Right atrium auricular region (tissue), 2 donors: ENCODE results near the gene NEDD8. TPM values are rescaled to one million over a fixed set of nuclear protein-coding genes. Genes with fewer than 3 reads are reported as not detected.

Experiments
- DNase-seq: peaks from one replicate; pipeline ENCODE4 v3.0.0-alpha.2; 2019; ENCODE audit warnings: low spot score
- H3K27ac ChIP-seq, 2 donors: fragments of 200-600 bp; sonication (generic); 1 replicate in 1 of 2; 2 replicates in 1 of 2; pipeline ENCODE4 v1.5.1; 2016 to 2019
- H3K27me3 ChIP-seq, 2 donors: fragments of 200-600 bp; sonication (generic); one replicate each; pipeline versions ENCODE4 v1.5.1 to v1.6.0; 2017 to 2019
- H3K36me3 ChIP-seq: fragments of 200-600 bp; sonication (generic); one replicate; pipeline ENCODE4 v1.5.1; 2016
- H3K4me1 ChIP-seq, 2 donors: fragments of 200-600 bp; sonication (generic); one replicate each; pipeline versions ENCODE4 v1.5.1 to v1.6.0; 2017 to 2019
- H3K4me3 ChIP-seq, 2 donors: fragments of 200-600 bp; sonication (generic); 1 replicate in 1 of 2; 2 replicates in 1 of 2; pipeline ENCODE4 v1.5.1; 2017 to 2019; ENCODE audit warnings: mild to moderate bottlenecking in 1 of 2, moderate library complexity in 1 of 2
- H3K9me3 ChIP-seq, 2 donors: fragments of 200-600 bp; sonication (generic); one replicate each; pipeline ENCODE4 v1.5.1; 2019
- total RNA-seq, 2 donors: library from RNA; depleted of rRNA; stranded (reverse); fragments of >200 nt; gene quantifications; one replicate each; pipeline ENCODE4 v1.1.0, GENCODE V29; 2016
- TF ChIP-seq, protein P1 (sequence below), 2 donors: fragments of 200-600 bp; sonication (generic); IDR thresholded peaks; one replicate each; pipeline ENCODE4 v1.5.1; 2019; ENCODE audit warnings: antibody characterized with exemption in 2 of 2

Gene NEDD8
- total RNA-seq, 2 donors from 2014 or later, result 184 to 206 TPM

DNA sequence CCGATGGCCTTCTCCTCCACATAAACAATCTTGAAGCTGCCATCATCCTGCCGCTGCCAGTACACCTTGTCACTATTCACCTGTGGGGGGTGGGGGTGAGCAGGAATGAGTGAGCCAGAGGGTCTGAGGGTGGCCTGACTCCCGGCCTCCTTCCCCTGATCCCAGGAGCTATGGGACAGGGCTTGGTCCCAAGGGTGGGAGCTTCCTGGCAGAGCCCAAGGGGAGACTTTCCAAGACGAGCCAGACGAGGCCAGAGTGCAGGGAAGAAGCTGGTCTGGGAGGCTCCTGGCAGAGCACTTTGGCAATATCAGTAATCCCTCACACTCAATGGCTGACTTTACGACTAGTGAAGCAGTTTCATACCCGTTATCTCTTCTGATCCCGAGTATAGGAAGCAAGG is 23.3 kb upstream of the NEDD8 start:
- H3K9me3 ChIP-seq, result no peaks in the 10 kb centered on the region
- no peak for DNase-seq
- TF ChIP-seq, protein P1, sequence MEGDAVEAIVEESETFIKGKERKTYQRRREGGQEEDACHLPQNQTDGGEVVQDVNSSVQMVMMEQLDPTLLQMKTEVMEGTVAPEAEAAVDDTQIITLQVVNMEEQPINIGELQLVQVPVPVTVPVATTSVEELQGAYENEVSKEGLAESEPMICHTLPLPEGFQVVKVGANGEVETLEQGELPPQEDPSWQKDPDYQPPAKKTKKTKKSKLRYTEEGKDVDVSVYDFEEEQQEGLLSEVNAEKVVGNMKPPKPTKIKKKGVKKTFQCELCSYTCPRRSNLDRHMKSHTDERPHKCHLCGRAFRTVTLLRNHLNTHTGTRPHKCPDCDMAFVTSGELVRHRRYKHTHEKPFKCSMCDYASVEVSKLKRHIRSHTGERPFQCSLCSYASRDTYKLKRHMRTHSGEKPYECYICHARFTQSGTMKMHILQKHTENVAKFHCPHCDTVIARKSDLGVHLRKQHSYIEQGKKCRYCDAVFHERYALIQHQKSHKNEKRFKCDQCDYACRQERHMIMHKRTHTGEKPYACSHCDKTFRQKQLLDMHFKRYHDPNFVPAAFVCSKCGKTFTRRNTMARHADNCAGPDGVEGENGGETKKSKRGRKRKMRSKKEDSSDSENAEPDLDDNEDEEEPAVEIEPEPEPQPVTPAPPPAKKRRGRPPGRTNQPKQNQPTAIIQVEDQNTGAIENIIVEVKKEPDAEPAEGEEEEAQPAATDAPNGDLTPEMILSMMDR (IDR thresholded peaks at IDR 0.05), result no peak
- H3K27me3 ChIP-seq, result no peaks in the 10 kb centered on the region
- H3K36me3 ChIP-seq, result no peaks in the 10 kb centered on the region
- no peaks in the 10 kb centered on the region for H3K4me1 ChIP-seq
- no peak overlapping the region for H3K4me3 ChIP-seq
- H3K27ac ChIP-seq, result no peak overlapping the region

DNA sequence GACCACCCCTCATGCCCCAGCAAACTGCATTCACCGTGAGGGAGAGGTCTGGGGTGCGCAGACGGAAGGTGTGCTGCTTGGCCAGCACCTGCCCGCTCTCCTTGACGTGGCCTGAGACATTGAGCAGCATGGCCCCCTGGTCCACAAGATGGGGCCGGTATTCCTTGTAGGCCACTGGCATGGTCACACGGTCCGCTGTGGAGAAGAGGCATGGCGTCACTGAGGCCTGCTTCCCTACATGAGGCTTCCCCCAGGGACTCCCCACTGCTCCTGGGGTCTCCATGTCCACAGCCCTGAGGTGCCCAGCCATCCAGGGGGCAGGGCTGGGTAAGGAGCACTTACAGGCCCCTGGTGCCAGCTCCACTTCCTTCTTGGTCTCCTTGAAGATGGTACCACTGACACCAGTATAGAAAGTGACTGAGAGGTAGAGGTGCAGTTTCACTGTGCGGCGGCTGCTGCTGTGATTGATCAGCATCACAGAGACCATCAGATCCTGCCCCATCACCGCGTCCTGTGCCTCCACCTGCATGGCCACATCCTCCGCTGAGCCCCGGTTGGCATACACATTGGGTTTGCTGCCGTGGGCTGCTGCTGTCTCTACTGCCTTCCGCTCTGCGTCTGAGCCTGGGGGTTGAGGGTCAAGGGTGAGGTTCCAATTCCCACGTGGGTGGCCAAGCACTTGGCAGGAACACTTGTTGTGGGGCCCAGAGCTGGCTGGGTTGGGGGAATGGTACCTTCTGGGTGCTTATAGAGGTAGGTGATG is 22.6 kb upstream of the NEDD8 start:
- no peaks in the 10 kb centered on the region for H3K27me3 ChIP-seq
- TF ChIP-seq, protein P1 (IDR thresholded peaks at IDR 0.05), result no peak
- no peaks in the 10 kb centered on the region for H3K36me3 ChIP-seq
- H3K4me3 ChIP-seq, result no peak overlapping the region
- no peak for DNase-seq
- H3K4me1 ChIP-seq, result no peaks in the 10 kb centered on the region
- no peak overlapping the region for H3K27ac ChIP-seq
- no peaks in the 10 kb centered on the region for H3K9me3 ChIP-seq

DNA sequence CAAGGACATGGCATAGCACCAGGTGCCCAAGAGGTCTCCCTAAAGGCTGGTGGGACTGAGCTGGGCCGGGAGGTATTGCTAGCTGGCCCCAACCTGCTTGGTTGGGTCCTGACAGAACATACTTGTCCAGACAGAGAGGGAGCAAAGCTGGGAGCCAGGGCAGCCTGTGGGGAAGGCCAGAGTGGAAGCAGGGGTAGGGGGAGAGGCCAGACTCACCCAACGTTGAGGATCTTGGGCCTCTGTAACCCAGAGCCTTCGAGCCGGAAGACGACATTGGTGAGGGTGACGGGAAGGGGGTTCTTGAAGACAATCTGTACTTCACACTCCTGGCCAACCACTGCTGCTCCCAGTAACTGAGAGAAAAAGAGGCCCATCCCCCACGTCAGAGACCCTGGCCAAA is 21.8 kb upstream of the NEDD8 start:
- H3K27ac ChIP-seq, result no peak overlapping the region
- TF ChIP-seq, protein P1 (IDR thresholded peaks at IDR 0.05), result no peak
- no peak overlapping the region for H3K4me3 ChIP-seq
- H3K9me3 ChIP-seq, result no peaks in the 10 kb centered on the region
- no peaks in the 10 kb centered on the region for H3K27me3 ChIP-seq
- H3K4me1 ChIP-seq, result no peaks in the 10 kb centered on the region
- no peaks in the 10 kb centered on the region for H3K36me3 ChIP-seq
- DNase-seq, result no peak

DNA sequence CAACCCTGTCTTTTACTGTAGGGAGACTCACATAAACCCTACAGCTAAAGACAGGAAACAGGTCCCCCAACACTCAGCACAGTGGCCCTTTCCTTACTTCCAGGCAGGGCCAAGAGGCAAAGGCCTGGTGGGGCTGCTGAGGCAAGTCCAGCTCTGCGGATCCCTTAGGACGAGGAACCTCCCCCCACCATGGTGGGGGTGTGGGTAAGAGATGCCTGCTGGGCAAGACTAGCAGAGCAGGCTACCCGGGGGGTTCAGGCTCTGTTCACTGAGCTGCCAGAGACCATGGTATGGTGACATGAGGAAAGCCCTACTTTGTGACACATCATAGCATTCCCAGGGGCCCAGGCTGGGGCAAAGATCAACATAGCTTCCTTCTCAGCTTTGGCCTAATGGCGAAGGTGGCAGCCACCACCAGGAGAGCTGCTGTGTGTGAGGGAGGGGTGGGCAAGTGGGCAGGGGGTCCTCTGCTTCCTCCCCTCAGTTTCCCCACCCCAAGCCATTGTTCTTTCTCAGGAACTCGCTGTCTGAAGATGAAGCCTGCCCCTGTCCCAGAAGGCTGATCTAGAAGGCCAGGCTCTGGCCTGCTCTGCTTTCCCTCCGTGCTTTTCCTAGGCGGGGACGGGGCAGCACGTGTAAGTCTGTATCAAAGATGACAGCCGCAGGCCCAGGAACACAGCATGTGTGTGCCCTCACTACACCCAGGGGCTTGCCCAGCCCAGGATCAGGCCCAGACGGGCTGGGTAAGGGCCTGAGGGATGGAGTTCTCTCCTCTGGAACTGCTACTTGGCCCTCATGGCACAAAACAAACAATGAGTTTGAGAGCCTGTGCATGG is 20.3 kb upstream of the NEDD8 start:
- TF ChIP-seq, protein P1 (IDR thresholded peaks at IDR 0.05), result no peak
- no peaks in the 10 kb centered on the region for H3K4me1 ChIP-seq
- no peaks in the 10 kb centered on the region for H3K27me3 ChIP-seq
- no peaks in the 10 kb centered on the region for H3K36me3 ChIP-seq
- no peak for DNase-seq
- no peak overlapping the region for H3K4me3 ChIP-seq
- no peaks in the 10 kb centered on the region for H3K9me3 ChIP-seq
- no peak overlapping the region for H3K27ac ChIP-seq

DNA sequence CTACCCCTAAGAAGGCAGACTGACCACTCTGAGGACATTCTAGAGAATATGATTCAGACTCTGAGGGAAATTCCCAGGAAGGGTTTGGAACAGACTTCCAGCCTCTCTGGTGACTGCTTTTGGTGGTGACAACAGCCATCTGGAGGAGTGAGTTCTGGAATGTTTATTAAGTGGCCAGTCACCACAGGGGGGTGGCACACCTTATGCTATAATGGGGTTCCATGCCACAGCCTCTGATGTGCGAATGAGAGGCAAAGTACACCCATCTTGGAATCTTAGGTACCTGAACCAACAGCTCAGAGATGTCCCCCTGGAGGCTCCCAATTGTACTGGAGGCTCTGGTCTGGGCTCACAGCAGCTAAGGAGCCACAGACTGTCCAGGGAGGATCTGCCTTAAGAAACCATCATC is 19.7 kb upstream of the NEDD8 start:
- TF ChIP-seq, protein P1 (IDR thresholded peaks at IDR 0.05), result no peak

More for the DNA sequence above, 19.7 kb upstream of the NEDD8 start:
- Histone ChIP-seq H3K4me3 (no peak overlapping the region), H3K27ac (no peak overlapping the region), H3K9me3 (no peaks in the 10 kb centered on the region), H3K4me1 (no peaks in the 10 kb centered on the region), H3K36me3 (no peaks in the 10 kb centered on the region), H3K27me3 (no peaks in the 10 kb centered on the region)
- no peak for DNase-seq
